ENCODE measurements around the gene SAV1. TPM values are rescaled to one million over a fixed set of nuclear protein-coding genes. Genes with fewer than 3 reads are reported as not detected.

The SAV1 gene
- polyA plus RNA-seq, 2 of the 4 experiments (the other 2 are of a cell fraction), result 20.3 TPM

DNA sequence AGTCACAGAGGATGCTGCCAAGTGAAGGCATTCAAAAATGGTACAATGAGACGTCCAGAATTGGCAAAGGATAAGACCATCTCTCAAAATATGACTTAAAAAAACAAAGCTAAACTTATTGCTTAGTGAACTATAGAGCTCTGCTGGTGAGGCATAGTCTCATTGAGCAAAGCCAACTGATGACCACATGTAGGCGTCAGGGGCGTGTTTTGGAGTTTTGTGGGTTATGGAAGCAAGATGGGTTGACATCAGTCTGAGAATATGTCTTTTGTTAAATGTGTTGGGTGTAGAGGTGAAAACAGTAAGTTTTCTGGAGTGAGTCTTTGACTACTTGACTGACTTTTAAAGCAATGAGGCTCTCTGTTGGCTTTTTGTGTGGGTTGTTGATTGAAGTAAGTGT, 60.9 kb downstream of the SAV1 start:
- ChIA-PET CTCF (interaction anchor here (1.1 to 1.5 kb wide), 5 partner anchors 9 to 289 kb away, joined by 3 to 4 read pairs (median 3); no protein-coding TSS in a partner anchor), POLR2A (no interaction called here)
- TF ChIP-seq CHD4 (IDR thresholded peaks at IDR 0.05; ENCODE audit: borderline replicate concordance) (no peak), SREBF2 (IDR thresholded peaks at IDR 0.05) (no peak), NR3C1 (IDR thresholded peaks at IDR 0.05) (no peak), RAD21 (conservative IDR thresholded peaks at IDR 0.05 in 1 of 2, IDR thresholded peaks at IDR 0.05 in 1 of 2) (no peak), CBX2 (IDR thresholded peaks at IDR 0.05; ENCODE audit: borderline replicate concordance, low read depth) (no peak), POLR2A (IDR thresholded peaks at IDR 0.05; ENCODE audit: low read length) (no peak), ZFP36 (IDR thresholded peaks at IDR 0.05; ENCODE audit: borderline replicate concordance, partially characterized antibody) (no peak), HEYL (CRISPR knock-in tag; IDR thresholded peaks at IDR 0.05) (no peak), NPAS2 (CRISPR knock-in tag; IDR thresholded peaks at IDR 0.05; ENCODE audit: borderline replicate concordance) (no peak), HOXA7 (CRISPR knock-in tag; IDR thresholded peaks at IDR 0.05) (no peak), ESRRA (IDR thresholded peaks at IDR 0.05; ENCODE audit: borderline replicate concordance, low read length) (no peak), EP300 (IDR thresholded peaks at IDR 0.05) (no peak), MAFK (IDR thresholded peaks at IDR 0.05; ENCODE audit: partially characterized antibody) (no peak), NFE2L2 (conservative IDR thresholded peaks at IDR 0.05; ENCODE audit: low read length) (no peak), EHF (CRISPR knock-in tag; IDR thresholded peaks at IDR 0.05) (no peak)
- TF ChIP-seq, protein P1, sequence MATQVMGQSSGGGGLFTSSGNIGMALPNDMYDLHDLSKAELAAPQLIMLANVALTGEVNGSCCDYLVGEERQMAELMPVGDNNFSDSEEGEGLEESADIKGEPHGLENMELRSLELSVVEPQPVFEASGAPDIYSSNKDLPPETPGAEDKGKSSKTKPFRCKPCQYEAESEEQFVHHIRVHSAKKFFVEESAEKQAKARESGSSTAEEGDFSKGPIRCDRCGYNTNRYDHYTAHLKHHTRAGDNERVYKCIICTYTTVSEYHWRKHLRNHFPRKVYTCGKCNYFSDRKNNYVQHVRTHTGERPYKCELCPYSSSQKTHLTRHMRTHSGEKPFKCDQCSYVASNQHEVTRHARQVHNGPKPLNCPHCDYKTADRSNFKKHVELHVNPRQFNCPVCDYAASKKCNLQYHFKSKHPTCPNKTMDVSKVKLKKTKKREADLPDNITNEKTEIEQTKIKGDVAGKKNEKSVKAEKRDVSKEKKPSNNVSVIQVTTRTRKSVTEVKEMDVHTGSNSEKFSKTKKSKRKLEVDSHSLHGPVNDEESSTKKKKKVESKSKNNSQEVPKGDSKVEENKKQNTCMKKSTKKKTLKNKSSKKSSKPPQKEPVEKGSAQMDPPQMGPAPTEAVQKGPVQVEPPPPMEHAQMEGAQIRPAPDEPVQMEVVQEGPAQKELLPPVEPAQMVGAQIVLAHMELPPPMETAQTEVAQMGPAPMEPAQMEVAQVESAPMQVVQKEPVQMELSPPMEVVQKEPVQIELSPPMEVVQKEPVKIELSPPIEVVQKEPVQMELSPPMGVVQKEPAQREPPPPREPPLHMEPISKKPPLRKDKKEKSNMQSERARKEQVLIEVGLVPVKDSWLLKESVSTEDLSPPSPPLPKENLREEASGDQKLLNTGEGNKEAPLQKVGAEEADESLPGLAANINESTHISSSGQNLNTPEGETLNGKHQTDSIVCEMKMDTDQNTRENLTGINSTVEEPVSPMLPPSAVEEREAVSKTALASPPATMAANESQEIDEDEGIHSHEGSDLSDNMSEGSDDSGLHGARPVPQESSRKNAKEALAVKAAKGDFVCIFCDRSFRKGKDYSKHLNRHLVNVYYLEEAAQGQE (IDR thresholded peaks at IDR 0.05), result no peak
- TF ChIP-seq, protein P2, sequence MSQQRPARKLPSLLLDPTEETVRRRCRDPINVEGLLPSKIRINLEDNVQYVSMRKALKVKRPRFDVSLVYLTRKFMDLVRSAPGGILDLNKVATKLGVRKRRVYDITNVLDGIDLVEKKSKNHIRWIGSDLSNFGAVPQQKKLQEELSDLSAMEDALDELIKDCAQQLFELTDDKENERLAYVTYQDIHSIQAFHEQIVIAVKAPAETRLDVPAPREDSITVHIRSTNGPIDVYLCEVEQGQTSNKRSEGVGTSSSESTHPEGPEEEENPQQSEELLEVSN (IDR thresholded peaks at IDR 0.05; ENCODE audit: borderline replicate concordance, low read depth), result no peak
- TF ChIP-seq, protein P3, sequence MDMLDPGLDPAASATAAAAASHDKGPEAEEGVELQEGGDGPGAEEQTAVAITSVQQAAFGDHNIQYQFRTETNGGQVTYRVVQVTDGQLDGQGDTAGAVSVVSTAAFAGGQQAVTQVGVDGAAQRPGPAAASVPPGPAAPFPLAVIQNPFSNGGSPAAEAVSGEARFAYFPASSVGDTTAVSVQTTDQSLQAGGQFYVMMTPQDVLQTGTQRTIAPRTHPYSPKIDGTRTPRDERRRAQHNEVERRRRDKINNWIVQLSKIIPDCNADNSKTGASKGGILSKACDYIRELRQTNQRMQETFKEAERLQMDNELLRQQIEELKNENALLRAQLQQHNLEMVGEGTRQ (IDR thresholded peaks at IDR 0.05), result no peak
- H3K27ac ChIP-seq, result no peak overlapping the region
- no peaks in the 10 kb centered on the region for H3K4me1 ChIP-seq
- 81% methylated on average over 3 of the region's 3 CpGs for WGBS (ENCODE audit: missing lambda C conversion rate)
- no peak for ATAC-seq
- H3K9me3 ChIP-seq, result no peaks in the 10 kb centered on the region
- no peak for FAIRE-seq
- DNase-seq (ENCODE audit: low read depth in 1 of 2, low spot score in 1 of 2), result no peak
- no peak overlapping the region for H3K4me2 ChIP-seq
- no peak overlapping the region for H3K4me3 ChIP-seq

DNA sequence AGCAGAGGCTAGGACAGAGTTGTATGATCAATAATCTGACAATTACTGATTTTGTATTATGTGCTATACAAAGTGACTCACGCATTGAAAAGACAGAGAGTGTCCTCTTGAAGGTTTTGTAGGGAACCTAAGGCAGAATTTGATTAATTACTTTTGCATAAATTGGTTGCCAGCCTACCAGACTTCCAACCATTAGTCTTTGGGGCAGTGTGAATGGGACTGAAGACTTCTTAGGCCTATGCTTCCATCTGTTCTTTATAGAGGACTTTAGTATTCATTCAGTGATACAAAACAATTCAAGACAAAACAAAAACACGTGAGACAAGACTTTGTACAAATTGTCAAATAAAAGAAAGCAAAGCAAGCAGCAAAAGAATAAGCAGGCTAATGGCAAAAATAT, 61.6 kb downstream of the SAV1 start:
- H3K4me1 ChIP-seq, result peaks cover 3% of the 10 kb centered on the region
- TF ChIP-seq, protein P4, sequence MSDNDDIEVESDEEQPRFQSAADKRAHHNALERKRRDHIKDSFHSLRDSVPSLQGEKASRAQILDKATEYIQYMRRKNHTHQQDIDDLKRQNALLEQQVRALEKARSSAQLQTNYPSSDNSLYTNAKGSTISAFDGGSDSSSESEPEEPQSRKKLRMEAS (IDR thresholded peaks at IDR 0.05), result no peak
- TF ChIP-seq, protein P5, sequence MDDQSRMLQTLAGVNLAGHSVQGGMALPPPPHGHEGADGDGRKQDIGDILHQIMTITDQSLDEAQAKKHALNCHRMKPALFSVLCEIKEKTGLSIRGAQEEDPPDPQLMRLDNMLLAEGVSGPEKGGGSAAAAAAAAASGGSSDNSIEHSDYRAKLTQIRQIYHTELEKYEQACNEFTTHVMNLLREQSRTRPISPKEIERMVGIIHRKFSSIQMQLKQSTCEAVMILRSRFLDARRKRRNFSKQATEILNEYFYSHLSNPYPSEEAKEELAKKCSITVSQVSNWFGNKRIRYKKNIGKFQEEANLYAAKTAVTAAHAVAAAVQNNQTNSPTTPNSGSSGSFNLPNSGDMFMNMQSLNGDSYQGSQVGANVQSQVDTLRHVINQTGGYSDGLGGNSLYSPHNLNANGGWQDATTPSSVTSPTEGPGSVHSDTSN (IDR thresholded peaks at IDR 0.05), result no peak
- TF ChIP-seq, protein P6, sequence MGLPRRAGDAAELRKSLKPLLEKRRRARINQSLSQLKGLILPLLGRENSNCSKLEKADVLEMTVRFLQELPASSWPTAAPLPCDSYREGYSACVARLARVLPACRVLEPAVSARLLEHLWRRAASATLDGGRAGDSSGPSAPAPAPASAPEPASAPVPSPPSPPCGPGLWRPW (IDR thresholded peaks at IDR 0.05), result no peak
- no peak for TF ChIP-seq SREBF2 (IDR thresholded peaks at IDR 0.05)
- TF ChIP-seq, protein P3 (IDR thresholded peaks at IDR 0.05), result no peak
- no peak for TF ChIP-seq BHLHE40 (IDR thresholded peaks at IDR 0.05; ENCODE audit: low read depth, low read length)
- no peak for TF ChIP-seq NPAS2 (CRISPR knock-in tag; IDR thresholded peaks at IDR 0.05; ENCODE audit: borderline replicate concordance)
- ATAC-seq (no peak), FAIRE-seq (no peak), DNase-seq (ENCODE audit: low read depth in 1 of 2, low spot score in 1 of 2) (no peak)
- WGBS (ENCODE audit: missing lambda C conversion rate), result 40% methylated on average over 2 of the region's 2 CpGs
- ChIA-PET CTCF (interaction anchor here (0.6 to 1.7 kb wide), 9 partner anchors 8 to 288 kb away, joined by 3 to 6 read pairs (median 3); no protein-coding TSS in a partner anchor), POLR2A (interaction anchor here (1.2 kb wide), 1 partner anchor 62 kb away, joined by 3 read pairs; the partner anchor contains the start of gene SAV1)
- H3K4me3 ChIP-seq, result no peak overlapping the region
- no peak overlapping the region for H3K4me2 ChIP-seq
- H3K27ac ChIP-seq, result no peak overlapping the region
- no peaks in the 10 kb centered on the region for H3K9me3 ChIP-seq
